Measurements from ENCODE around the gene APOL1.

GRCh38 chr22:36234919-36235318 lies 18.0 kb upstream of the APOL1 start:
- TF ChIP-seq CTCF (IDR thresholded peaks at IDR 0.05 in 8 of 11, conservative IDR thresholded peaks at IDR 0.05 in 3 of 11) (no peak), POLR2A (IDR thresholded peaks at IDR 0.05) (no peak), POLR2AphosphoS5 (IDR thresholded peaks at IDR 0.05) (no peak)
